ENCODE results near the gene CAPN3. TPM values are rescaled to one million over a fixed set of nuclear protein-coding genes. Genes with fewer than 3 reads are reported as not detected.

CAPN3 gene
- total RNA-seq, 1 donor from 2014 or later, result 23.8 TPM

- no peak for ATAC-seq (ENCODE audit: low read depth)
- CTCF ChIA-PET, result interaction anchor here (0.9 kb wide), 1 partner anchor 9 kb away, joined by 3 read pairs; no protein-coding TSS in a partner anchor
Measured at GRCh38 chr15:42385206-42385979, 26.1 kb downstream of the CAPN3 start.

DNA sequence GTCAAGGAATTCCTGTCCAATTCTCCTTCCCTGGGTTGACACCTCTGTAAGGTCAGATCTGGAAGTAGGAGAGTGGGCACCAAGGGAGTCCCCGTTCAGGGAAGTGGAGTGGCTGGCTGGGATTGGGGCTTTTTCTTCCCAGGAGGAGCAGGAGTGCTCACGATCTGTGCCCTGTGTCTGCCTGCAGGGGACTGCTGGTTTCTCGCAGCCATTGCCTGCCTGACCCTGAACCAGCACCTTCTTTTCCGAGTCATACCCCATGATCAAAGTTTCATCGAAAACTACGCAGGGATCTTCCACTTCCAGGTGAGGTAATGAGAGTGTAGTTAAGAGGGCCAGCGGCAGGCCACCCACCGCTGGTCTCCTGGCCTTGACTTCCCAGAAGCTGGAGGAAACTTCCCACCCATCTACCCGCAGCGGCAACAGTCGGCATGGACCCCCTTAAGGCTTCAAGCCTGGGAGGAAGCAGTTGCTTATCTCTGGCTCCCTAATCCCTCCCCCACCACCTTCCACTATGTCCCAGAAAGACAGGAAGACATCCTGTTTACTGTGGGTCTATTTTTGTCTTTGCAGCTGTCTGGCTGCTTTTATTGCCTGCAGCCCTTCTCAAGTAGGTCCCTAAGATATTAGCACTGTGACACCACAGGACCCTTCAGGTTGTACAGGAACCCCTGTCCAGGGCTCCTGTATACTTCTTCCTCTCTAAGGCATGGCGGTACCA lies 26.8 kb downstream of the CAPN3 start:
- Mint-ChIP-seq H3K27ac (no peak overlapping the region), H3K4me3 (no peak overlapping the region), H3K4me1 (no peaks in the 10 kb centered on the region), H3K9me3 (no peaks in the 10 kb centered on the region), H3K27me3 (no peaks in the 10 kb centered on the region), H3K36me3 (ENCODE audit: low read depth) (peaks cover 58% of the 10 kb centered on the region)
- ATAC-seq (ENCODE audit: low read depth), result no peak
- DNase-seq, result no peak
- intact Hi-C loops (cut with micrococcal nuclease), result no loop called here
- CTCF ChIA-PET, result no interaction called here
- TF ChIP-seq CTCF (IDR thresholded peaks at IDR 0.05), result no peak
- POLR2A ChIA-PET, result no interaction called here

More at GRCh38 chr15:42385206-42385979, 26.1 kb downstream of the CAPN3 start:
- POLR2A ChIA-PET, result no interaction called here
- Mint-ChIP-seq H3K4me1 (no peaks in the 10 kb centered on the region), H3K4me3 (no peak overlapping the region), H3K36me3 (ENCODE audit: low read depth) (peaks cover 58% of the 10 kb centered on the region), H3K9me3 (no peaks in the 10 kb centered on the region), H3K27me3 (no peaks in the 10 kb centered on the region), H3K27ac (no peak overlapping the region)
- no peak for DNase-seq
- intact Hi-C loops (cut with micrococcal nuclease), result no loop called here
- no peak for TF ChIP-seq CTCF (IDR thresholded peaks at IDR 0.05)

DNA sequence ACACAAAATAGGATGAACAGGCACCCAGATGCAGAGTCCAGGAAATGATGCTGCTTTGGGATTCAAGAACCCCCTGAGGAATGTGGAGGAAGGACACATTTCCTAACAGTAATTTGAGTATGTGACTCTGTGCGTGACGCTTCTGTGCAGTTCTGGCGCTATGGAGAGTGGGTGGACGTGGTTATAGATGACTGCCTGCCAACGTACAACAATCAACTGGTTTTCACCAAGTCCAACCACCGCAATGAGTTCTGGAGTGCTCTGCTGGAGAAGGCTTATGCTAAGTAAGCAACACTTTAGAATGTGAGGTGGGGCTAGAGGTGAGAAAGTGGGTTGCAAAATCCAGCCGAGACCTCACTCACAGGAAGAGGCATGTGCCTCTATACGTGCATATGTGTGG lies 28.3 kb downstream of the CAPN3 start:
- CTCF ChIA-PET, result no interaction called here
- ATAC-seq (ENCODE audit: low read depth) (no peak), DNase-seq (no peak)
- TF ChIP-seq CTCF (IDR thresholded peaks at IDR 0.05), result no peak
- Mint-ChIP-seq H3K27me3 (no peaks in the 10 kb centered on the region), H3K9me3 (no peaks in the 10 kb centered on the region), H3K4me1 (no peaks in the 10 kb centered on the region), H3K36me3 (ENCODE audit: low read depth) (peaks cover 58% of the 10 kb centered on the region), H3K4me3 (no peak overlapping the region), H3K27ac (no peak overlapping the region)
- intact Hi-C loops (cut with micrococcal nuclease), result no loop called here
- POLR2A ChIA-PET, result no interaction called here

- no peak overlapping the region for H3K4me3 Mint-ChIP-seq
- intact Hi-C loops (cut with micrococcal nuclease), result no loop called here
- DNase-seq (no peak), ATAC-seq (ENCODE audit: low read depth) (no peak)
- H3K27ac Mint-ChIP-seq, result no peak overlapping the region
- H3K9me3 Mint-ChIP-seq, result no peaks in the 10 kb centered on the region
- peaks cover 38% of the 10 kb centered on the region for H3K36me3 Mint-ChIP-seq (ENCODE audit: low read depth)
- no peaks in the 10 kb centered on the region for H3K4me1 Mint-ChIP-seq
- no peak for TF ChIP-seq CTCF (IDR thresholded peaks at IDR 0.05)
- ChIA-PET CTCF (no interaction called here), POLR2A (no interaction called here)
- no peaks in the 10 kb centered on the region for H3K27me3 Mint-ChIP-seq
Measured at GRCh38 chr15:42392309-42393024, 33.2 kb downstream of the CAPN3 start.

GRCh38 chr15:42394106-42394505 lies 34.8 kb downstream of the CAPN3 start:
- no peak for ATAC-seq (ENCODE audit: low read depth)
- TF ChIP-seq CTCF (IDR thresholded peaks at IDR 0.05), result no peak
- no peaks in the 10 kb centered on the region for H3K9me3 Mint-ChIP-seq
- H3K4me3 Mint-ChIP-seq, result no peak overlapping the region
- H3K27ac Mint-ChIP-seq, result no peak overlapping the region
- intact Hi-C loops (cut with micrococcal nuclease), result no loop called here
- no peak for DNase-seq
- no peaks in the 10 kb centered on the region for H3K4me1 Mint-ChIP-seq
- CTCF ChIA-PET, result no interaction called here
- no peaks in the 10 kb centered on the region for H3K27me3 Mint-ChIP-seq
- POLR2A ChIA-PET, result no interaction called here
- peaks cover 27% of the 10 kb centered on the region for H3K36me3 Mint-ChIP-seq (ENCODE audit: low read depth)

All from activated B cell treated with CpG ODN at 0.5 μM for 24 hours (primary cell).